ENCODE data around the gene PXK.

DNA sequence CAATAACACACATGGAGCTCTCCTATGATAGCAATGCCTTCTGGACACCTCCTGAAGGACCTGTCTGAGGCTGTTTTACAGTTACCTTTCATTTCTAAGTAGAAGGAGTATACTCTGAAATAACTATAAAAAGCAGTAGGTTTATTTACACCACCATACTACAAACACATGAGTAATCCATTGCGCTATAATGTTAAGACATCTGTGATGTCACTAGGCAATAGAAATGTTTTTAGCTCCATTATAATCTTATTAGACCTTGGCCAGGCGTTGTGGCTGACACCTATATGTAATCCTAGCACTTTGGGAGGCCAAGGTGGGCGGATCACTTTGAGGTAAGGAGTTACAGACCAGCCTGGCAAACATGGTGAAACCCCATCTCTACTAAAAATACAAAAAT, 24.7 kb downstream of the PXK start:
- no peak for TF ChIP-seq POLR2A (IDR thresholded peaks at IDR 0.05)
- TF ChIP-seq, protein P1, sequence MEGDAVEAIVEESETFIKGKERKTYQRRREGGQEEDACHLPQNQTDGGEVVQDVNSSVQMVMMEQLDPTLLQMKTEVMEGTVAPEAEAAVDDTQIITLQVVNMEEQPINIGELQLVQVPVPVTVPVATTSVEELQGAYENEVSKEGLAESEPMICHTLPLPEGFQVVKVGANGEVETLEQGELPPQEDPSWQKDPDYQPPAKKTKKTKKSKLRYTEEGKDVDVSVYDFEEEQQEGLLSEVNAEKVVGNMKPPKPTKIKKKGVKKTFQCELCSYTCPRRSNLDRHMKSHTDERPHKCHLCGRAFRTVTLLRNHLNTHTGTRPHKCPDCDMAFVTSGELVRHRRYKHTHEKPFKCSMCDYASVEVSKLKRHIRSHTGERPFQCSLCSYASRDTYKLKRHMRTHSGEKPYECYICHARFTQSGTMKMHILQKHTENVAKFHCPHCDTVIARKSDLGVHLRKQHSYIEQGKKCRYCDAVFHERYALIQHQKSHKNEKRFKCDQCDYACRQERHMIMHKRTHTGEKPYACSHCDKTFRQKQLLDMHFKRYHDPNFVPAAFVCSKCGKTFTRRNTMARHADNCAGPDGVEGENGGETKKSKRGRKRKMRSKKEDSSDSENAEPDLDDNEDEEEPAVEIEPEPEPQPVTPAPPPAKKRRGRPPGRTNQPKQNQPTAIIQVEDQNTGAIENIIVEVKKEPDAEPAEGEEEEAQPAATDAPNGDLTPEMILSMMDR (IDR thresholded peaks at IDR 0.05): no peak
